NCI-H2107 (cell line): ENCODE data around the gene CDCA7L.

Experiments used
- DNase-seq: peaks from one replicate; lab custom pipeline; 2025; lab: John Stamatoyannopoulos, UW

The CDCA7L gene

GRCh38 chr7:21945454-21946221 lies at the start of gene CDCA7L:
Gene CDCA7L, minus strand, starts transcription at chr7:21945899. Its CDS starts 95 bp downstream, at chr7:21945804.
- peak; percentile 62 for DNase-seq

- DNase-seq: no peak
Measured at GRCh38 chr7:21986096-21986495, 40.4 kb upstream of the CDCA7L start.

- DNase-seq: no peak
Measured at GRCh38 chr7:21984042-21984441, 38.3 kb upstream of the CDCA7L start.

GRCh38 chr7:21983056-21983455 lies 37.4 kb upstream of the CDCA7L start:
- DNase-seq: no peak

DNA sequence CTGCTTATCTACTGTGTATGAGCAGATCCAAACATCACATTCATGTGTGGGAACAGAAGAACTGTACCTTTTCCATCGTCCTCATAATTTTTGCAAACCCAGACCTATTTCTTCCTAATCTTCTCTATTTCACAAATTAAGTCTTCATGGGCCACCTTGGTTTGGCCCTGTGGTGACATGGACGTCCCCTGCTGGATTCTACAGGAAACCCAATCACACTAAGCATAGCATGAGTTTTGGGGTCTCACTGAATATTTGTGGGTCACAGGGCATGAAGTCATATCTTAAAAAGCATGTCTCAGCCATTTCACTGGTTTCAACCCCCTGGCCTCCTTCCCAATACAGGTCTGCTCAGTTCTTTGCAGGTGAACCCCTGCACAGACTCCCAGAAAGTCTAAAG lies 35.8 kb upstream of the CDCA7L start:
- no peak for DNase-seq

GRCh38 chr7:21980926-21981500 lies 35.3 kb upstream of the CDCA7L start:
- DNase-seq: no peak

DNA sequence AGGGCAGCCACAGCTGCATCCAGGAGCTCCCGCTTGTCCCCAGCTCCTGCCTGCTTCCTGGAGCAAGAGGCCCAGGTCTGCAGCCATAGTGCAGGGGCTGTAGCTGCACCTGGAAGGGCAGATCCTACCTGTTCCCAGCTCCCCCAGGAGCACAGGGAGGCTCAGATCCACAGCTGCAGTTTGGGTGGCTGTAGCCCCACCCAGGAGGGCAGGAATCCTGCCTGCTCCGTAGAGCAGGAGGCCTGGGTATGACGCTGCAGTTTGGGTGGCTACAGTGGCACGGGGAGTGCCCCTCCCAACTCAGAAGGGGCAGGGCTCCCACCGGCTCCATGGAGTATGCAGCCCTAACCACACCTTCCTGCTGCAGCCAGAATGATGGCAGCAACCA lies 26.7 kb upstream of the CDCA7L start:
- no peak for DNase-seq

- no peak for DNase-seq
Measured at GRCh38 chr7:21971780-21972396, 26.2 kb upstream of the CDCA7L start.

DNA sequence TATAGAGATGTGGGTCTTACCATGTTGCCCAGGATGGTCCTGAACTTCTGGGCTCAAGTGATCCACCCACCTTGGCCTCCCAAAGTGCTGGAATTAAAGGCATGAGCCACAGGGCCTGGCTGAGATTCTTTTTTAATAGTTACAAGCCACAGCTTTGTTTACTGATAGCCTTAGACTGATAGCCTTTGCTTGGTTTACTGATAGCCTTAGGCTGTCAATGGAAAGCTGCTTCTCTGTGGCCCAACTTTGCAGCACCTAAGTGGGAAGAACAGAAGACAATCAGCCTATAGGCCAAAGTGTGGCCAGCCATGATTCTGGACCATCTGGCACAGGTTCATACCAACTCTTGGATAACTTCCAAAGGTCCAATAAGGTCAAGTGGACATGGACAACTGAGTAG lies 24.1 kb upstream of the CDCA7L start:
- DNase-seq: no peak

DNA sequence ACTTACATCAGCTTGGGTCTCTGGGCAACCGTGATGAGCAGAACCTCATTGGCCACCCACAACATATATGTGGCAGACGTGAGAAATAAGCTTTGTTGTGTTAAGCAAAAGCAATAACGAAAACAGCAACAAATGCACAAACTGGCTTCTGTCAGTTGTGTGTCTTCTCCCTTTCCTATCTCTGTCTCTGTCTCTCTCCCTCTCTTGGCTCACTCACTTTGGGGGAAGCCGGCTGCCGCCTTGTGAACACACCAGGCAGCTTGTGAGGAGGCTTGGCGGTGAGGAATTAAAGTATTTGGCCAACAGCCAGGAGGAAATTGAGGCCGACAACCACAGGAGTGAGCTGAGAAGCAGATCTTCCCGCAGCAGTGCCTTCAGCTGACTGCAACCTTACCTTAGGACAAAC lies 21.9 kb upstream of the CDCA7L start:
- DNase-seq: no peak

GRCh38 chr7:21966271-21966670 lies 20.6 kb upstream of the CDCA7L start:
- no peak for DNase-seq

DNA sequence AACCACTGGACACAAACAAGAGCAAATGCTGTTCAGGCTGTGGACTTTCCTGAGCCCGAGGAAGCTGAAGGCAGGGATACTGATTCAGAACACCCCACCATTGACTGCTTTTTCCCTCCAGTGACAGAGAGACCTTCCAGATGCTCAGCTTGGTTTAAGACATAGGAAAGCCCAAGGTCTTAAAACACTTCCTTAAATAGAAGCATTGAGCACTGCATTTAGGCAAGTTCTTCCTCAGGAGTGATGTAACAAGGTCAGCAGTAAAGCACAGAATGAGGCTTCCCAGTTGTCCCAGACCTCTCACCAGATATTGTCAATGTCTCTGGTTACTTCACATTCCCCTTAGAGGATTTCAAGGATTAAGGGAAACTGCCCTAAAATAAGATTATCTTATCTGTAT lies 19.6 kb upstream of the CDCA7L start:
- DNase-seq: no peak

GRCh38 chr7:21962677-21963076 lies 17.0 kb upstream of the CDCA7L start:
- no peak for DNase-seq

DNA sequence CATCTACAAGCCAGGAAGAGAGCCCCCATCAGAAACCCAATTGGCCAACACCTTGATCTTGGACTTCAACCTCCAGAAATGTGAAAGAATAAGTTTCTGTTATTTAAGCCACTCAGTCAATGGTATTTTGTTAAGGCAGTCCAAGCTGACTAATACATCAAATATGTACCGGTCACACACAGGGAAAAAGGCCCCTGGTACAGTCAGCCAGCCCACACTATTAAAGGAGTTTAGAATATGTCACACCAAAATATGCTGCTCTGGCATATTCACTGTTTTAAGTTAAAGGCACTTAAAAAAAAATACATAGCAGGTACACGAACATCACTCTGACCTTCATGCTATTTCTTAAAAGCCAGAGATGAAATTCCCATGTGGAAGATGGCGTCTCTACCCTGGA lies 15.2 kb upstream of the CDCA7L start:
- DNase-seq: no peak

DNA sequence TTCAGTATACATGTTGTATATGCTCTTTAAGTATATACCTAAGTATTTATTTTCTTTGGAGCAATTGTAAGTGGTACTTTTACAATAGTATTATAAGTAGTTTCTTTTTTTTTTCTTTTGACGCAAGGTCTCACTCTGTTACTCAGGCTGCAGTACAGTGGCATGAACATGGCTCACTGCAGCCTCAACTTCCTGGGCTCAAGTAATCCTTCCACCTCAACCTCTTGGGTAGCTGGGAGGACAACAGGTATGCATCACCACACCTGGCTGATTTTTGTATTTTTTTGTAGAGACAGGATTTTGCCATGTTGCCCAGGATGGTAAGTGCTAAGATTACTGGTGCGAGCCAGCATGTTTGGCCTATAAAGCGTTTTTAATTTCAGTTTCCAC lies 13.7 kb upstream of the CDCA7L start:
- DNase-seq: no peak

GRCh38 chr7:21953781-21954180 lies 8.1 kb upstream of the CDCA7L start:
- DNase-seq: no peak

- DNase-seq: no peak
Measured at GRCh38 chr7:21948887-21949540, 3.3 kb upstream of the CDCA7L start.

DNA sequence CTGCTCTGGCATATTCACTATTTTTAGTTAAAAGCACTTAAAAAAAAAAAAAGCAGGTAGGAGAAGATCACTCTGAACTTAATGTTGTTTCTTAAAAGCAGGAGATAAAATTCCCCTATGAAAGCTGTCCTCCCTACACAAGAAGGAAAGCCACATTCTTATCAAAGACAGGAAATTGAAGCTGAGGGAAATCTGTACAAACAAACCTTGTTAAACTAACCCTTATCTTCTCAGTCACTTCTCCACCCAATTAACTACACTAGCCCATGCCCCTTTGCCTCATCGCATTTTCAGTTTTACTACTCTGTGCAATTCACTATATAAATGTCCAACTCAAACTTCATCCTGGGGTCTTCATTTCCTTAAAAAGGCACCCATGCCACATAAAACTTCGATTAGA lies 2.7 kb upstream of the CDCA7L start:
- no peak for DNase-seq

GRCh38 chr7:21947946-21948345 lies 2.2 kb upstream of the CDCA7L start:
- DNase-seq: no peak

GRCh38 chr7:21947056-21947455 lies 1.4 kb upstream of the CDCA7L start:
- no peak for DNase-seq

- DNase-seq: no peak
Measured at GRCh38 chr7:21946222-21946709, 567 bp upstream of the CDCA7L start.

- peak; percentile 46 for DNase-seq
Measured at GRCh38 chr7:21944616-21945453, 864 bp downstream of the CDCA7L start.
